OCI-LY1 (cell line): Measurements from ENCODE around the gene TICAM2.

Experiments
- EZH2 ChIP-seq: fragments of 200-600 bp; sonication (generic), shearing (Covaris generic); IDR thresholded peaks from 2 replicates; pipeline ENCODE4 v1.8.0; 2017; ENCODE audit warnings: borderline replicate concordance, mixed run types, mild to moderate bottlenecking, antibody characterized with exemption, low read length, moderate library complexity, mixed read lengths
- TF ChIP-seq, protein P1 (sequence below): fragments of 200-600 bp; sonication (generic), shearing (Covaris generic); IDR thresholded peaks from 2 replicates; pipeline ENCODE4 v1.5.1; 2017; ENCODE audit warnings: mild to moderate bottlenecking, antibody characterized with exemption, low read length, moderate library complexity, mixed read lengths

DNA sequence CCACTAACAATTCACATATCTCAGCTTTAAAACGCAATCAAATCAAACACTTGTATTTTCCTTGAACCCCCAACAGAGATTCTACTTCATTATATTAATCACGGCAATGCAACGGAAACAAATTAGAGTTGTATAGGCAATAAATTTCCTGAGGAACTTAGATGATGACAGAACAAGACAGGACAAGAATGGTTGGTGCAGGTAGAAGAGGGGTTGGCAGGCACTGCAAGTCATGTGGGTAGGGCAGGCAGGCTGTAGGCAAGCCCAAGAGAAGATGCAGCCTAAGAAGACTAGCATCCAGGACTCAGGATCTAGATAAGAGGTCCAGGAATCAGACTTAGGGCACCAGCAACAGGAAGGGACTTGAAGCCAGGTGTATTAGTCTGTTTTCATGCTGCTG is 41.1 kb downstream of the TICAM2 start:
- TF ChIP-seq, protein P1, sequence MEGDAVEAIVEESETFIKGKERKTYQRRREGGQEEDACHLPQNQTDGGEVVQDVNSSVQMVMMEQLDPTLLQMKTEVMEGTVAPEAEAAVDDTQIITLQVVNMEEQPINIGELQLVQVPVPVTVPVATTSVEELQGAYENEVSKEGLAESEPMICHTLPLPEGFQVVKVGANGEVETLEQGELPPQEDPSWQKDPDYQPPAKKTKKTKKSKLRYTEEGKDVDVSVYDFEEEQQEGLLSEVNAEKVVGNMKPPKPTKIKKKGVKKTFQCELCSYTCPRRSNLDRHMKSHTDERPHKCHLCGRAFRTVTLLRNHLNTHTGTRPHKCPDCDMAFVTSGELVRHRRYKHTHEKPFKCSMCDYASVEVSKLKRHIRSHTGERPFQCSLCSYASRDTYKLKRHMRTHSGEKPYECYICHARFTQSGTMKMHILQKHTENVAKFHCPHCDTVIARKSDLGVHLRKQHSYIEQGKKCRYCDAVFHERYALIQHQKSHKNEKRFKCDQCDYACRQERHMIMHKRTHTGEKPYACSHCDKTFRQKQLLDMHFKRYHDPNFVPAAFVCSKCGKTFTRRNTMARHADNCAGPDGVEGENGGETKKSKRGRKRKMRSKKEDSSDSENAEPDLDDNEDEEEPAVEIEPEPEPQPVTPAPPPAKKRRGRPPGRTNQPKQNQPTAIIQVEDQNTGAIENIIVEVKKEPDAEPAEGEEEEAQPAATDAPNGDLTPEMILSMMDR = no peak
- TF ChIP-seq EZH2 = no peak
